GM21526 (cell line): ENCODE results near the gene GH1.
"Not testable (repeated sequence)": the region's sequence is repeated elsewhere in the genome, so short reads cannot be mapped to it uniquely, and the experiment has no call there.

ENCODE experiments used
- ATAC-seq: cut with Tn5 transposase; IDR thresholded peaks from one replicate; pipeline ENCODE4 v1.9.1; 2021; ENCODE audit warnings: moderate library complexity; ENCODE audit not compliant: unreplicated experiment, low FRiP score

The GH1 gene

DNA sequence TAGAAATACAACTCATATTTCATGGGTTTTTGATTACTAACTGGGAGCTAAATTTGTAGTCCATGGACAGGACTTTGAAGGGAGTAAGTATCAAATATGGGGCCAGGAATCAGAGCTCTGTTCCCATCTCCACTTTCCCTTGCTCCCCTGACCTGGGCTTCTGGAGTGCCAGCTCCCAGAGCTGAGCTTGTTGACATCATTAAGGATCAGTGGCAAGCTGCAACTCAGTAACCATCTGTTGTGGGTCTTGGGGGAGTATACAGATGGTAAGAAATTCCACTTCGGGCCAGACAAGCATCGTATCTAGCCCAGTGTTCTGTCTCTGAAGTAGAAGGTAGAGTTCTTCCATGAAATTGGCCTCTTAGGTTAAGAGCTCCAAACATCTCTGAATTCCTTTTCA, 16.7 kb downstream of the GH1 start:
- ATAC-seq, result not testable (repeated sequence)

DNA sequence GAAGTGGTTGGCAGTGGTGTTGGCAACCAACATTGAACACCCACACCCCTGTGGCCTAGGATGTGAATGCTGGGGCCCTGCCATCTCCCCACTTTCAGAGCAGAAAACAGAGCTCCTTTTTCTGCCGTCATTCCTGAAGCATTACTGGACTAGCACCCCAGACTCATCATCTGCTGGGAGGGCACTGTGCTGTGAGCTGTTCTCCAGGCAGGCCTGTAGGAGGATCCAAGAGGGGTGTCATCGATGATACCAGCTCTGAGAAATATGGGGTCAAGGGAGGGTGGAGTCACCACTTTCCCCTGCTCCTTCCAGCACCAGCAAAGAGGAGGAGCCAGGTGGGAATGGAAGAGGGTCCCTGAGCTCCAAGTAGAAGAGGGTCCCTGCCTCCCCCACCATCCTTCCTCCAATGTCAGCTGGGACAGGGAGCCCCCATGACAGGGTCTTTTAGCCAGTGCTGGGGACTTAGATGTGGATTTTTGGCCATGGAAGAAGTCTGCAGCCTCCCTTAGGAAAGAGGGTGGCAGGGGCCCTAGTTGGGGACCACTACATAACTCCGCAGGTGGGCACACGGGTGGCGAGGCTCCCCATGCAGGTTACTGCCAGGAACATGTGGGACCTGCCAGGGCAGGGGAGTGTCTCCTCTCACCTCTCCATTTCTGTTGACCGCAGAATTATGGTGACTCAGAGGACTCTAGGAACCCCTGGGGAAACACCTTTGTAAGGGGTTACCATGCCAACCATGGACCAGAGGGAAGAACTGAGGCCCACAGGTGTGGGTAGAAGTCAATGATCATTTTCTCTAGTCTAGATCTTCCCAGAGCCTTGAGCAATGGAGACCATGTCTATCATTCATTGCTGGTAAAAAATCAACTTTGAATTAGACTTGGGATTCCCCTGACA, 19.5 kb downstream of the GH1 start:
- not testable (repeated sequence) for ATAC-seq

GRCh38 chr17:63896524-63897354, 21.9 kb downstream of the GH1 start, which contains the start of gene CSH1:
TSS of gene CSH1 (minus strand) at chr17:63896574. CDS start at chr17:63896511, 63 bp downstream.
- not testable (repeated sequence) for ATAC-seq

DNA sequence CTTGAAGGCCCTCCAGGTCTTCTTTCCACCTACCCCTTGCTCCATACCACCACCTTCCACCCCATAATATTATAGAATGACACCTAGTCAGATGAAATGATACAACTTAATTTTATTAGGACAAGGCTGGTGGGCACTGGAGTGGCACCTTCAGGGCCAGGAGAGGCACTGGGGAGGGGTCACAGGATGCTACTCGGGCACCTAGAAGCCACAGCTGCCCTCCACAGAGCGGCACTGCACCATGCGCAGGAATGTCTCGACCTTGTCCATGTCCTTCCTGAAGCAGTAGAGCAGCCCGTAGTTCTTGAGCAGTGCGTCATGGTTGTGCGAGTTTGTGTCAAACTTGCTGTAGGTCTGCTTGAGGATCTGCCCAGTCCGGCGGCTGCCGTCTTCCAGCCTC, 23.8 kb downstream of the GH1 start:
- ATAC-seq, result not testable (repeated sequence)

GRCh38 chr17:63894021-63894420, 24.6 kb downstream of the GH1 start:
- ATAC-seq, result not testable (repeated sequence)

- not testable (repeated sequence) for ATAC-seq
Observed at GRCh38 chr17:63892316-63893037, 26.2 kb downstream of the GH1 start.

DNA sequence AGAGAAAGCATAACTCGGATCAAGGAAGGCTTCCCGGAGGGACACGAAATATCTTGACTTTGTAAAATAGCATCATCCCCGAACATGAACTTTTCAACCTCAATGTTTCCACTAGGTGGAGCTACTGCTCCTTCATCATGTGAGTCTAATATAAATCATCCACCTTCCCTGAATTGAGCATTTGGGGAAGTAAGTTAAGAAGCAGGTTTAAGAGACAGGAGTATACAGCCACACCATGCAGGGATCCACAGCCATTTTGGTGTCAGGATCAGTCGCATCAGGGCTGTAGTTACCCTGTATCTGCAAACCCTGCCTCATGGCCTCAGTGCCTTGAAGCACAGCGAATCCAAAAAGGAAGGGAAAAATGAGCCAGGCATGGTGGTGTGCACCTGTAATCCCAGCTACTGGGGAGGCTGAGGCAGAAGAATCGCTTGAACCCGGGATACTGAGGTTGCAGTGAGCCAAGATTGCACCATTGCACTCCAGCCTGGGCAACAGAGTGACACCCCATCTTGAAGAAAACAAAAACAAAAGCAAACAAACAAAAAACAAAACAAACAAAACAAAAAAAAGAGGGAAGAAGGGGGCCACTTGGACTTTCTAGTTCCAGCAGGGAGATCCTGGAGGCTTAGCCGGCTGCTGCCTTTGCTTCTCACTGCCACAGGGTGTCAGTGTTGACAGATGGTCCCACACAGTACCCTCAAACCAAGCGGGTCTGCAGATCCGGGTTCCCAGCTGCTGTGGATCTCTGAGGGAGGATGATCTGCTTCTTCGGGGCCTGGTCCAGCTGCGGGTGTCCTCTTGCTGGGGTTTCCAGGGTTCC, 29.4 kb downstream of the GH1 start:
- ATAC-seq, result not testable (repeated sequence)

DNA sequence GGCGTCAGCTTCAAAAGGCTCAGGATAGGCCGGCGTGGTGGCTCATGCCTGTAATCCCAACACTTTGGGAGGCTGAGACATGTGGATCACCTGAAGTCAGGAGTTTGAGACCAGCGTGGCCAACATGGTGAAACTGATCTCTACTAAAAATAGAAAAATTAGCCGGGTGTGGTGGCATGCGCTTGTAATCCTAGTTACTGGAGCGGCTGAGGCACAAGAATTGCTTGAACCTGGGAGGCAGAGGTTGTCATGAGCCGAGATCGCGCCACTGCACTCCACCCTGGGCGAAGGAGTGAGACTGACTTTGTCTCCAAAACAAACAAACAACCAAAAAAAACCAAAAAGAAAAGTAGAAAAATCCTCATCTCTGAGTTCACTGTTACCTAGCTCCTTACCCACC, 33.5 kb downstream of the GH1 start:
- not testable (repeated sequence) for ATAC-seq

DNA sequence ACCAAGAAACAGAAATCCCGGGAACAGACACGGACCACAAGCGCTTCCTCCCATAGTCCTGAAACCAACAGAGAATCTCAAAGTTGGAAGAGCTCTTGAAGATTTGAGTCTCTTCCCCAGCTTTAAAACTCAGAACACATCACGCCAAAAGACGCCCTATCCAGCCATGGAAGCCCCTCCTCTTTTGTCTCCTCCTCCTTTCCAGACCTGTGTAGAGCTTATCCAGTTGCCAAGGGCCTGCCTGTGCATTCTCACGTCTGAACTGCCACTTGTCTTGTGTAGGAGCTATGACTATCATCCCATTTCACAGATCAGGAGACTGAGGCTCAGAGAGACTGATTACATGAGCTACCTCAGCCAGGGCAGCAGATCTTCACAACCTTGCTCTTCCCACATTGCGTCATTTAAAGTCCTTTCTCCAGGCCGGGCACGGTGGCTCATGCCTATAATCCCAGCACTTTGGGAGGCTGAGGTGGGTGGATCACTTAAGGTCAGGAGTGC, 36.0 kb downstream of the GH1 start:
- ATAC-seq, result not testable (repeated sequence)

- ATAC-seq, result no peak
Observed at GRCh38 chr17:63881935-63882601, 36.6 kb downstream of the GH1 start, which contains the start of gene GH2. TSS of gene GH2 (minus strand) at chr17:63881944. CDS start at chr17:63881801, 143 bp downstream.

GRCh38 chr17:63881337-63881736, 37.3 kb downstream of the GH1 start:
- not testable (repeated sequence) for ATAC-seq

DNA sequence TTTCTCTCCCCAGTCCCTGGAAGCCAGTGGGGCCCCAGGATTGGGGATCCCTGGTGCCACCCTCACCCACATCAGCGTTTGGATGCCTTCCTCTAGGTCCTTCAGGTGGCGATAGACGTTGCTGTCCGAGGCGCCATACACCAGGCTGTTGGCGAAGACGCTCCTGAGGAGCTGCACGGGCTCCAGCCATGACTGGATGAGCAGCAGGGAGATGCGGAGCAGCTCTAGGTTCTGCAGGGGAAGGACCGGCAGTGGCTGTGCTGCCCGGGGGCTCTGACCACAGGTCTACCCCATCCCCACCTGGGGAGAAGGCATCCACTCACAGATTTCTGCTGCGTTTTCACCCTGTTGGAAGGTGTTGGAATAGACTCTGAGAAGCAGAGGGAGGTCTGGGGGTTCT, 37.9 kb downstream of the GH1 start:
- ATAC-seq, result no peak

GRCh38 chr17:63878413-63878812, 40.2 kb downstream of the GH1 start:
- ATAC-seq, result not testable (repeated sequence)

DNA sequence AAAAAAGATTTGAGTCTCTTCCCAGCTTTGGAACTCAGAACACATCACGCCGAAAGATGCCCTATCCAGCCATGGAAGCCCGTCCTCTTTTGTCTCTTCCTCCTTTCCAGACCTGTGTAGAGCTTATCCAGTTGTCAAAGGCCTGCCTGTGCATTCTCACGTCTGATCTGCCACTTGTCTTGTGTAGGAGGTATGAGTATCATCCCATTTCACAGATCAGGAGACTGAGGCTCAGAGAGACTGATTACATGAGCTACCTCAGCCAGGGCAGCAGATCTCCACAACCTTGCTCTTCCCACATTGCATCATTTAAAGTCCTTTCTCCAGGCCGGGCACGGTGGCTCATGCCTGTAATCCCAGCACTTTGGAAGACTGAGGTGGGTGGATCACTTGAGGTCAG, 43.9 kb downstream of the GH1 start:
- ATAC-seq, result not testable (repeated sequence)

GRCh38 chr17:63874061-63874626, 44.5 kb downstream of the GH1 start:
- ATAC-seq, result not testable (repeated sequence)

- ATAC-seq, result not testable (repeated sequence)
Observed at GRCh38 chr17:63873577-63873976, 45.1 kb downstream of the GH1 start, which contains the start of gene CSH2. TSS of gene CSH2 (minus strand) at chr17:63873677. CDS start at chr17:63873614, 63 bp downstream.

DNA sequence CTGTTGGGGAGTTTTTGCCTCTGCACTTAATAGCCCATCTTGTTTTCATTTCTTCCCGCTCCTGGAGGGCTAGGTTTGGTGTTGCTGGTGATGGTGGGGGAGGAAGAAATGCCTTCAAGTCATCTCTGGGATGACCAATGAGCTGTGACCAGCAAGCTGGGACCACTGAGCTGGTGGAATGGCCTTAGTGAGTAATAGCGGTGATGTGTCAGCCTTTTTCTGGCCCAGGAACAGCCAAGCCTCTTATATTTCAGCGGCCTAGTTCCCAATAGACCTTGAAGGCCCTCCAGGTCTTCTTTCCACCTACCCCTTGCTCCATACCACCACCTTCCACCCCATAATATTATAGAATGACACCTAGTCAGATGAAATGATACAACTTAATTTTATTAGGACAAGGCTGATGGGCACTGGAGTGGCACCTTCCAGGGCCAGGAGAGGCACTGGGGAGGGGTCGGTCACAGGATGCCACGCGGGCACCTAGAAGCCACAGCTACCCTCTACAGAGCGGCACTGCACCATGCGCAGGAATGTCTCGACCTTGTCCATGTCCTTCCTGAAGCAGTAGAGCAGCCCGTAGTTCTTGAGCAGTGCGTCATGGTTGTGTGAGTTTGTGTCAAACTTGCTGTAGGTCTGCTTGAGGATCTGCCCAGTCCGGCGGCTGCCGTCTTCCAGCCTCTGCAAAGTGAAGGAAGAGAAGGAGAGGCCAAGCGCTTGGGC, 46.8 kb downstream of the GH1 start:
- ATAC-seq, result not testable (repeated sequence)

DNA sequence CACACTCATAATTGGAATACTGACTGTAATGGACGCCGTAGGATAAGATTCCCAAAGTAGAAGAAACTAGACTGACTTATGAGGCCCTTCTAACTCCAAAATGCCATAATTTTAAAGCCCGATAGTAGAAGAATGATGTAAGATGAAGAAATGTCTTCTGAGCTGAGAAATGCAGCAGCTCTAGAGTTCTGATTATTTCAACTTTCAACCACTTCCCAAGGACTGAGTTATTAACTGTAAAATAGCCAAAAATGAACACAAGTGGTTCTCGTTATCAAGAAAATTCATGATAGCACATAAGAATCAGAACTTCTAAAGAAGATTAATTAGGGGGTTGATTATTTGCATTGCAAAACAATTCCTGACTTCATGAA, 48.4 kb downstream of the GH1 start:
- not testable (repeated sequence) for ATAC-seq
